B cell (primary cell): ENCODE data around the gene ZFR2. TPM values are rescaled to one million over a fixed set of nuclear protein-coding genes. Genes with fewer than 3 reads are reported as not detected.

Experiments used
- ATAC-seq: fragments of 200-7000 bp; cut with Tn5 transposase; one replicate; pipeline ENCODE4 v1.10.0; 2021; ENCODE audit warnings: low read depth, mild to moderate bottlenecking, moderate number of reproducible peaks, moderate library complexity
- CTCF ChIA-PET: fragments of 350-600 bp; sonication (Branson Sonifier 250); formaldehyde crosslinking; loops from one replicate; lab custom pipeline; 2021; ENCODE audit warnings: antibody characterized with exemption, inconsistent platforms; lab: Charles Lee
- POLR2A ChIA-PET: fragments of 350-600 bp; sonication (Branson Sonifier 250); formaldehyde crosslinking; loops from one replicate; lab custom pipeline; 2021; ENCODE audit warnings: antibody characterized with exemption; lab: Charles Lee
- DNase-seq: peaks from one replicate; pipeline ENCODE4 v3.0.0; 2013
- H2AFZ ChIP-seq: 2 replicates; pipeline ENCODE4 v1.6.1; 2012; ENCODE audit warnings: mild to moderate bottlenecking, low read depth, low read length; ENCODE audit not compliant: insufficient read depth, poor library complexity, severe bottlenecking
- H3K27ac ChIP-seq, 2 donors: 1 replicate in 1 of 2; 2 replicates in 1 of 2; pipeline ENCODE4 v1.5.1; 2012 to 2013; ENCODE audit warnings: low read length in 2 of 2, mild to moderate bottlenecking in 2 of 2, moderate library complexity in 1 of 2
- H3K27me3 ChIP-seq, 4 experiments: fragments of 200-600 bp in 1 of 4; sonication (generic) in 1 of 4; replicated peaks in 1 of 4; 1 replicate in 2 of 4; 2 replicates in 2 of 4; pipeline versions ENCODE4 v1.6.1 to v1.7.0; 2013 to 2016; ENCODE audit warnings: low read length in 3 of 4, mild to moderate bottlenecking in 2 of 4, mixed read lengths in 1 of 4, moderate library complexity in 1 of 4; ENCODE audit not compliant: insufficient read depth in 4 of 4, control insufficient read depth in 3 of 4; ENCODE audit errors: control extremely low read depth in 1 of 4
- H3K36me3 ChIP-seq, 2 experiments: replicated peaks in 1 of 2; 1 replicate in 1 of 2; 2 replicates in 1 of 2; pipeline versions ENCODE4 v1.6.1 to v1.7.1; 2013; ENCODE audit warnings: low read length in 1 of 2; ENCODE audit not compliant: insufficient read depth in 2 of 2, control insufficient read depth in 1 of 2; ENCODE audit errors: control extremely low read depth in 1 of 2, extremely low read depth in 1 of 2
- H3K4me1 ChIP-seq, 2 donors: fragments of 200-600 bp in 1 of 2; sonication (generic) in 1 of 2; 1 replicate in 1 of 2; 2 replicates in 1 of 2; pipeline versions ENCODE4 v1.5.1 to v1.6.1; 2013 to 2017; ENCODE audit warnings: low read length in 2 of 2; ENCODE audit not compliant: control insufficient read depth in 2 of 2, insufficient read depth in 2 of 2
- H3K4me2 ChIP-seq: replicated peaks from 2 replicates; pipeline ENCODE3; 2012; ENCODE audit warnings: mild to moderate bottlenecking, low read depth, low read length; ENCODE audit not compliant: poor library complexity, severe bottlenecking
- H3K4me3 ChIP-seq, 5 experiments: fragments of 200-600 bp in 1 of 5; sonication (generic) in 1 of 5; 1 replicate in 3 of 5; 2 replicates in 2 of 5; pipeline versions ENCODE4 v1.5.1 to v1.7.0; 2011 to 2016; ENCODE audit warnings: low read length in 4 of 5, mild to moderate bottlenecking in 4 of 5, low read depth in 2 of 5, control low read depth in 1 of 5, moderate library complexity in 1 of 5; ENCODE audit not compliant: insufficient read depth in 1 of 5; ENCODE audit errors: control extremely low read depth in 1 of 5, extremely low read depth in 1 of 5
- H3K79me2 ChIP-seq: fragments of 200-600 bp; sonication (generic); one replicate; pipeline ENCODE4 v1.6.0; 2016; ENCODE audit warnings: low read length; ENCODE audit not compliant: control insufficient read depth, insufficient read depth
- H3K9ac ChIP-seq: fragments of 200-600 bp; sonication (generic); 2 replicates; pipeline ENCODE4 v1.6.1; 2017; ENCODE audit warnings: mild to moderate bottlenecking, low read length, moderate library complexity
- H3K9me3 ChIP-seq, 3 donors: one replicate each; pipeline versions ENCODE4 v1.6.1 to v1.7.1; 2013; ENCODE audit warnings: low read length in 2 of 3; ENCODE audit not compliant: control insufficient read depth in 2 of 3, insufficient read depth in 1 of 3; ENCODE audit errors: control extremely low read depth in 1 of 3
- H4K20me1 ChIP-seq: 2 replicates; pipeline ENCODE4 v1.6.0; 2012; ENCODE audit warnings: mild to moderate bottlenecking, low read length; ENCODE audit not compliant: insufficient read depth, control insufficient read depth, poor library complexity, severe bottlenecking
- H3K27ac Mint-ChIP-seq: one replicate; pipeline ENCODE4 v1.8.0; 2021; ENCODE audit warnings: mixed read lengths
- H3K27me3 Mint-ChIP-seq: one replicate; pipeline ENCODE4 v1.8.0; 2021; ENCODE audit warnings: mixed read lengths
- H3K4me1 Mint-ChIP-seq: one replicate; pipeline ENCODE4 v1.8.0; 2021; ENCODE audit warnings: mixed read lengths
- H3K4me3 Mint-ChIP-seq: one replicate; pipeline ENCODE4 v1.8.0; 2021; ENCODE audit warnings: mixed read lengths
- H3K9me3 Mint-ChIP-seq: one replicate; pipeline ENCODE4 v1.8.0; 2022; ENCODE audit warnings: mixed read lengths; ENCODE audit not compliant: insufficient read depth
- EZH2 ChIP-seq: IDR thresholded peaks from 2 replicates; pipeline ENCODE4 v1.6.1; 2012; ENCODE audit warnings: borderline replicate concordance, low read depth, mild to moderate bottlenecking, moderate library complexity, low read length; ENCODE audit not compliant: insufficient read depth, poor library complexity, severe bottlenecking
- WGBS: methylation state at CpG from one replicate; pipeline ENCODE4 v1.1.5; 2013; ENCODE audit warnings: missing lambda C conversion rate; ENCODE audit not compliant: insufficient coverage; 5-methylcytosine and 5-hydroxymethylcytosine counted together
- intact Hi-C: fragments of 100-400 bp; cut with micrococcal nuclease; formaldehyde crosslinking; loops from one replicate; pipeline ENCODE4 v1.10.0; 2022
- polyA plus RNA-seq: library from polyadenylated mRNA; depleted of rRNA; stranded (reverse); fragments of >200 nt; gene quantifications from 2 replicates; pipeline ENCODE4 v1.2.3, GENCODE V29; 2012
- total RNA-seq, 2 donors: library from RNA; stranded (reverse); fragments of 120-200 nt in 1 of 2; gene quantifications; 1 replicate in 1 of 2; 2 replicates in 1 of 2; pipeline versions ENCODE4 v1.2.3 to v1.2.4, GENCODE V29; 2013 to 2022
- TF ChIP-seq, protein P1 (sequence below): fragments of 200-600 bp; IDR thresholded peaks from one replicate; pipeline ENCODE4 v1.8.0; 2022; ENCODE audit warnings: antibody characterized with exemption, mild to moderate bottlenecking

The ZFR2 gene
- total and polyA plus RNA-seq, 2 donors (not counting 1 experiment from before 2014, with no cell fraction given) = 0.36 to 0.39 TPM

DNA sequence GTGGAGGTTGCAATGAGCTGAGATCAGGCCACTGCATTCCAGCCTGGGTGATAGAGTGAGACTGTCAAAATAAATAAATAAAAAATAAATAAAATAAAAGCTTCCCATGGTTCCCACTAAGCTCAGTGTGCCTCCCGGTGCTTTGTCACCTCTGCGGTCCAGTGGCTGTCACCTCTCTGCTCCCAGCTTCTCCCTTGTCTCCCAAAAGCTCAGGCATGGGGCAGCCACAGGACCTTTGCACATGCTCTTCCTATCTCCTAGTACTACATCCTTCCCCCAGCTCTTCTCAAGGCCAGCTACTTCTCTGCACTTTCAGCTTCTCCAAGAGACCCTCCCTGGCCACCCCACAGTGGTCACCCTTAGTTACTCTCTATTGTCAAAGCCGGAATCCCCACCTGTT is 75.0 kb downstream of the ZFR2 start:
- H3K4me3 ChIP-seq = no peak overlapping the region
- H3K9me3 ChIP-seq = peaks cover 1 to 32% (median 17%) of the 10 kb centered on the region in 3 donors
- no peaks in the 10 kb centered on the region for H3K36me3 ChIP-seq
- Mint-ChIP-seq H3K27me3 (peaks cover 3% of the 10 kb centered on the region), H3K9me3 (peaks cover 2% of the 10 kb centered on the region), H3K4me1 (peaks cover 4% of the 10 kb centered on the region), H3K27ac (no peak overlapping the region), H3K4me3 (no peak overlapping the region)
- no peak for TF ChIP-seq EZH2
- TF ChIP-seq, protein P1, sequence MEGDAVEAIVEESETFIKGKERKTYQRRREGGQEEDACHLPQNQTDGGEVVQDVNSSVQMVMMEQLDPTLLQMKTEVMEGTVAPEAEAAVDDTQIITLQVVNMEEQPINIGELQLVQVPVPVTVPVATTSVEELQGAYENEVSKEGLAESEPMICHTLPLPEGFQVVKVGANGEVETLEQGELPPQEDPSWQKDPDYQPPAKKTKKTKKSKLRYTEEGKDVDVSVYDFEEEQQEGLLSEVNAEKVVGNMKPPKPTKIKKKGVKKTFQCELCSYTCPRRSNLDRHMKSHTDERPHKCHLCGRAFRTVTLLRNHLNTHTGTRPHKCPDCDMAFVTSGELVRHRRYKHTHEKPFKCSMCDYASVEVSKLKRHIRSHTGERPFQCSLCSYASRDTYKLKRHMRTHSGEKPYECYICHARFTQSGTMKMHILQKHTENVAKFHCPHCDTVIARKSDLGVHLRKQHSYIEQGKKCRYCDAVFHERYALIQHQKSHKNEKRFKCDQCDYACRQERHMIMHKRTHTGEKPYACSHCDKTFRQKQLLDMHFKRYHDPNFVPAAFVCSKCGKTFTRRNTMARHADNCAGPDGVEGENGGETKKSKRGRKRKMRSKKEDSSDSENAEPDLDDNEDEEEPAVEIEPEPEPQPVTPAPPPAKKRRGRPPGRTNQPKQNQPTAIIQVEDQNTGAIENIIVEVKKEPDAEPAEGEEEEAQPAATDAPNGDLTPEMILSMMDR = no peak
- ChIA-PET CTCF (interaction anchor here (0.7 kb wide), 1 partner anchor 245 kb away, joined by 4 read pairs; no protein-coding TSS in a partner anchor), POLR2A (no interaction called here)
- WGBS = 92% methylated on average over 3 of the region's 3 CpGs
- no peak overlapping the region for H3K9ac ChIP-seq
- no peak overlapping the region for H2AFZ ChIP-seq
- peaks cover 0 to 2% (median 0%) of the 10 kb centered on the region in 4 experiments for H3K27me3 ChIP-seq
- DNase-seq (no peak), ATAC-seq (no peak)
- H3K79me2 ChIP-seq = no peaks in the 10 kb centered on the region
- H3K4me2 ChIP-seq = no peak overlapping the region
- no peak overlapping the region for H3K27ac ChIP-seq
- H3K4me1 ChIP-seq = no peaks in the 10 kb centered on the region
- intact Hi-C loops = no loop called here
- no peaks in the 10 kb centered on the region for H4K20me1 ChIP-seq

- intact Hi-C loops = no loop called here
- no peaks in the 10 kb centered on the region for H4K20me1 ChIP-seq
- TF ChIP-seq EZH2 = no peak
- TF ChIP-seq, protein P1 = no peak
- peaks cover 2% of the 10 kb centered on the region for H3K9me3 Mint-ChIP-seq
- H3K4me1 Mint-ChIP-seq = peaks cover 4% of the 10 kb centered on the region
- ATAC-seq = no peak
- no peak overlapping the region for H3K4me2 ChIP-seq
- peaks cover 0 to 2% (median 0%) of the 10 kb centered on the region in 4 experiments for H3K27me3 ChIP-seq
- no peaks in the 10 kb centered on the region for H3K79me2 ChIP-seq
- no peak overlapping the region for H3K27ac Mint-ChIP-seq
- H3K4me1 ChIP-seq = no peaks in the 10 kb centered on the region
- H3K27ac ChIP-seq = no peak overlapping the region
- POLR2A ChIA-PET = no interaction called here
- H2AFZ ChIP-seq = no peak overlapping the region
- peaks cover 3% of the 10 kb centered on the region for H3K27me3 Mint-ChIP-seq
- H3K9ac ChIP-seq = no peak overlapping the region
- no peak overlapping the region for H3K4me3 ChIP-seq
- no peak overlapping the region for H3K4me3 Mint-ChIP-seq
- peaks cover 1 to 25% (median 17%) of the 10 kb centered on the region in 3 donors for H3K9me3 ChIP-seq
- WGBS = 100% methylated on average over 1 of the region's 3 CpGs
- H3K36me3 ChIP-seq = no peaks in the 10 kb centered on the region
- no peak for DNase-seq
- CTCF ChIA-PET = no interaction called here
These were observed 76.7 kb downstream of the ZFR2 start for GRCh38 chr19:3792114-3792513.
